ENCODE data around the gene ZBTB37.

- TF ChIP-seq EZH2 (IDR thresholded peaks at IDR 0.05; ENCODE audit: borderline replicate concordance, low read length) (no peak), CTCF (conservative IDR thresholded peaks at IDR 0.05 in 1 of 2, IDR thresholded peaks at IDR 0.05 in 1 of 2; ENCODE audit: extremely low read depth in 1 of 2, insufficient read depth in 1 of 2, low read depth in 1 of 2, low read length in 2 of 2) (no peak)
These were observed 48.5 kb downstream of the ZBTB37 start for GRCh38 chr1:173916667-173917066.
